ENCODE data around the gene NKAPD1. TPM values are rescaled to one million over a fixed set of nuclear protein-coding genes. Genes with fewer than 3 reads are reported as not detected.

NKAPD1 gene
- total and polyA plus RNA-seq, 9 of the 15 experiments (the other 6 are each of a cell fraction or from before 2014, with no cell fraction given), result 14.1 to 73.5 (median 29.3) TPM

- TF ChIP-seq, protein P1, sequence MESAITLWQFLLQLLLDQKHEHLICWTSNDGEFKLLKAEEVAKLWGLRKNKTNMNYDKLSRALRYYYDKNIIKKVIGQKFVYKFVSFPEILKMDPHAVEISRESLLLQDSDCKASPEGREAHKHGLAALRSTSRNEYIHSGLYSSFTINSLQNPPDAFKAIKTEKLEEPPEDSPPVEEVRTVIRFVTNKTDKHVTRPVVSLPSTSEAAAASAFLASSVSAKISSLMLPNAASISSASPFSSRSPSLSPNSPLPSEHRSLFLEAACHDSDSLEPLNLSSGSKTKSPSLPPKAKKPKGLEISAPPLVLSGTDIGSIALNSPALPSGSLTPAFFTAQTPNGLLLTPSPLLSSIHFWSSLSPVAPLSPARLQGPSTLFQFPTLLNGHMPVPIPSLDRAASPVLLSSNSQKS (CRISPR knock-in tag; IDR thresholded peaks at IDR 0.05), result 0 out of 2 replicates have a peak, but pooled peaks have one; percentile 32
- TF ChIP-seq ZNF23 (CRISPR knock-in tag; IDR thresholded peaks at IDR 0.05) (no peak), PRDM10 (IDR thresholded peaks at IDR 0.05; ENCODE audit: partially characterized antibody) (peak; percentile 35), TEAD2 (tag; IDR thresholded peaks at IDR 0.05) (no peak), FOXJ2 (tag; IDR thresholded peaks at IDR 0.05) (no peak), EGR1 (conservative IDR thresholded peaks at IDR 0.05) (no peak), ILF3 (IDR thresholded peaks at IDR 0.05; ENCODE audit: borderline replicate concordance) (no peak), DPF2 (IDR thresholded peaks at IDR 0.05) (peak; percentile 69), NR2F6 (CRISPR knock-in tag; IDR thresholded peaks at IDR 0.05) (0 out of 2 replicates have a peak, but pooled peaks have one; percentile 31), KLF6 (CRISPR knock-in tag; IDR thresholded peaks at IDR 0.05; ENCODE audit: borderline replicate concordance) (0 out of 2 replicates have a peak, but pooled peaks have one; percentile 49), NFIC (IDR thresholded peaks at IDR 0.05) (peak; percentile 58), CXXC5 (CRISPR knock-in tag; IDR thresholded peaks at IDR 0.05) (peak; percentile 94), TCF15 (CRISPR knock-in tag; IDR thresholded peaks at IDR 0.05) (peak; percentile 43; the same call in 1 of the 2 replicates), DMBX1 (CRISPR knock-in tag; IDR thresholded peaks at IDR 0.05; ENCODE audit: borderline replicate concordance) (no peak; the same call in 1 of the 2 replicates), SETDB1 (IDR thresholded peaks at IDR 0.05; ENCODE audit: low read length) (no peak)
- TF ChIP-seq, protein P2, sequence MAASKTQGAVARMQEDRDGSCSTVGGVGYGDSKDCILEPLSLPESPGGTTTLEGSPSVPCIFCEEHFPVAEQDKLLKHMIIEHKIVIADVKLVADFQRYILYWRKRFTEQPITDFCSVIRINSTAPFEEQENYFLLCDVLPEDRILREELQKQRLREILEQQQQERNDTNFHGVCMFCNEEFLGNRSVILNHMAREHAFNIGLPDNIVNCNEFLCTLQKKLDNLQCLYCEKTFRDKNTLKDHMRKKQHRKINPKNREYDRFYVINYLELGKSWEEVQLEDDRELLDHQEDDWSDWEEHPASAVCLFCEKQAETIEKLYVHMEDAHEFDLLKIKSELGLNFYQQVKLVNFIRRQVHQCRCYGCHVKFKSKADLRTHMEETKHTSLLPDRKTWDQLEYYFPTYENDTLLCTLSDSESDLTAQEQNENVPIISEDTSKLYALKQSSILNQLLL (CRISPR knock-in tag; IDR thresholded peaks at IDR 0.05; ENCODE audit: borderline replicate concordance), result no peak
- TF ChIP-seq, protein P3, sequence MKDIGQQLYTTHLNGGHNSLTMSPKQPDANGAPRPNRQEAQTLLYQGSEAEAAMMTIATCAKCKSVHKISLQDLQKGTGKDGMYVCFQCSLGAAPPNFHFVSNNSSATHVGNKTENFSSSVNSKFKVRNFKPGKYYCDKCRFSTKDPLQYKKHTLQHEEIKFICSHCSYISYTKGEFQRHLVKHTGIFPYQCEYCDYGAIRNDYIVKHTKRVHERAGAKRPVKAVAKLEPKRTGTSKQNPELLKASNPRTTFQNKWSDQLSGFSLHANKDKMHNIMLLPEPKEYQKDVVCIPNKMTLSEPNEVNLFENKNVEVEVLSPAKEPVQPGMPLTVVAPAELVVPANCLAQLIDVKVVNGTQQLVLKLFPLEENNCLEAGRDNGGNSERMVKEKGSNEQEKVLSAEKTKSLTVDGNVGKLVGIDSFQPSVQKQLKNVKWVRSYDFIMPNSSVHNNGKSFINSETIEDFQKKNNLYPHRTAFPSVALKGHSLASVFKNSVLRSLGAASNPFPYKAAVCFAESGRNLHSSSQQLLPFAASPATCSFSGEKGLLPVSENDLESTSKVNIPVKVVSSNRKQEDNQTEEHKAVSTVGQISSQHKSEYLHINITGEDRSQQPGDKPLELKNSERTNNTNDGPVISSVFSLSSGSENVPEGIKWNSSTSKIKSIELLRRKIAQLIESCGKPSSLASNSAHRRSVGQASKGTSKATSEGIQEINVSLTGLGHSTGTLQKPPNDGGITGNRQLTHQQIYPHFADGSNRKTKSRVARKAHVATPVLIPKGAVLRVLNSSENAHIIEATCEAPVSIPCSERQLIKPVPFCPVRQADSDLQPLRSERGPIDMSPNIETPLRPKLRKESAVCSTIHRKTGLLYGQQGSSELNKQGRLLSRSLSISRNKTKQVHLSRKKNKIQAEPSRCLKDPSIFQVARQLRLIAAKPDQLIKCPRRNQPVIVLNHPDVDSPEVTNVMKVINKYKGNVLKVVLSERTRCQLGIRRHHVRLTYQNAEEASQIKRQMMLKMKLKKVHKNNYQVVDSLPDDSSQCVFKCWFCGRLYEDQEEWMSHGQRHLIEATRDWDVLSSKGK (CRISPR knock-in tag; IDR thresholded peaks at IDR 0.05), result no peak
Measured at GRCh38 chr11:112024773-112025678, 49.1 kb upstream of the NKAPD1 start, which contains the start of gene DLAT (continued).
